NK-92 treated with Interleukin-12 subunit alpha and Interleukin-12 subunit beta, amount 100 ng/mL, for 24 hours (cell line): ENCODE measurements around the gene MRPL28.
A peak's percentile ranks its signal among the peaks of the same experiment; 100 is the strongest.
"Not testable (repeated sequence)": the region's sequence is repeated elsewhere in the genome, so short reads cannot be mapped to it uniquely, and the experiment has no call there.

ENCODE experiments used
- DNase-seq: peaks from one replicate; lab custom pipeline; 2025; lab: John Stamatoyannopoulos, UW

The MRPL28 gene

DNA sequence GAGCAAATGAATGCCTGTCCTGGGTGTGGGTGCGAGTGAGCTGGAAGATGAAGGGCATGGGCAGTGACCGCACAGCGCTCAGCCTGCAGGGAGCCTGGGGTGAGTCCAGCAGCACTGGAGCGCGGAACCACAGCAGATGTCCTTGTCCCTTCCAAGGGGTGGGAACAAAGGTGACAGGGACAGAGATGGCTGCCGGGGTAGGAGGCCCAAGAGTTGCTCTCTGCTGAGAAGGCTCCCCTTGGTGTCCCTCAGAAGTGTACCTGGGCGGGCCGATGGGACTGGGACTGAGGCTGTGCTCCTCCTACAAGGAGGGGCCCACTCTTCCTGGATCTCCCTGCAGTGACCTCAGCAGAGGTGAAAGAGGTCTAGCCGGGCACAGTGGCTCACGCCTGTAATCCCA is 19.0 kb upstream of the MRPL28 start:
- no peak for DNase-seq

DNA sequence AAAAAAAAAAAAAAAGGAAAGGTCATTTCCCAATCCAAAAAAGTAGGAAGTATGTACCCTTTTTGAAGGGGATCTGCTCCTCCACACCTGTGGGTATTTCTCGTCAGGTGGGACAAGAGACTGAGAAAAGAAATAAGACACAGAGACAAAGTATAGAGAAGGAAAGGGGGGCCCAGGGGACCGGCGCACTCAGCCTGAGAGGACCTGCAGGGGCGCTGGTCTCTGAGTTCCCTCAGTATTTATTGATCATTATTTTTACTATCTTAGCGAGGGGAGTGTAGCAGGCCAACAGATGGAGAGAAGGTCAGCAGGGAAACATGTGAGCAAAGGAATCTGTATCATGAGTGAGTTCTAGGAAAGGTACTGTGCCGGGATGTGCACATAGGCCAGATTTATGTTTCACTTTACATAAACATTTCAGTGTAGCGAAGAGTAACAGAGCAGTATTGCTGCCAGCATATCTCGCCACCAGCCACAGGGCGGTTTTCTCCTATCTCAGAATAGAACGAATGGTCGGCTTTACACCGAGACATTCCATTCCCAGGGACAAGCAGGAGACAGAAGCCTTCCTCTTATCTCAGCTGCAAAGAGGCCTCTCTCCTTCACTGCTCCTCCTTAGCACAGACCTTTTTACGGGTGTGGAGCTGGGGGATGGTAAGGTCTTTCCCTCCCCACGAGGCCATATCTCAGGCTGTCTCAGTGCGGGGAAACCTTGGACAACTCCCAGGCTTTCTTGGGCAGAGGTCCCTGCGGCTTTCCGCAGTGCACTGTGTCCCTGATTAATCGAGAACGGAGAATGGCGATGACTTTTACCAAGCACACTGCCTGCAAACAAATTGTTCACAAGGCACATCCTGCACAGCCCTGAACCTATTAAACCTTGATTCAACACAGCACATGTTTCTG is 17.7 kb upstream of the MRPL28 start:
- not testable (repeated sequence) for DNase-seq

DNA sequence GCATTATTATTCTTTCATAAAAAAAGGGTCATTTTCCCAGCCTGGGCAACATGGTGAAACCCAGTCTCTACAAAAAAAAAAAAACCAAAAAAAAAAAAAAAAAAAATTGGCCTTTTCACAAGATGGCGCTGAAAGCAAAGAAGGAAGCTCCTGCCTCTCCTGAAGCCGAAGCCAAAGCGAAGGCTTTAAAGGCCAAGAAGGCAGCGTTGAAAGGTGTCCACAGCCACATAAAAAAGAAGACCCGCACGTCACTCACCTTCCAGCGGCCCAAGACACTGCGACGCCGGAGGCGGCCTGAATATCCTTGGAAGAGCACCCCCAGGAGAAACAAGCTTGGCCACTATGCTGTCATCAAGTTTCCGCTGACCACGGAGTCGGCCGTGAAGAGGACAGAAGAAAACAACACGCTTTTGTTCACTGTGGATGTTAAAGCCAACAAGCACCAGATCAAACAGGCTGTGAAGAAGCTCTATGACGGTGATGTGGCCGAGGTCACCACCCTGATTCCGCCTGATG is 16.4 kb upstream of the MRPL28 start:
- no peak for DNase-seq

DNA sequence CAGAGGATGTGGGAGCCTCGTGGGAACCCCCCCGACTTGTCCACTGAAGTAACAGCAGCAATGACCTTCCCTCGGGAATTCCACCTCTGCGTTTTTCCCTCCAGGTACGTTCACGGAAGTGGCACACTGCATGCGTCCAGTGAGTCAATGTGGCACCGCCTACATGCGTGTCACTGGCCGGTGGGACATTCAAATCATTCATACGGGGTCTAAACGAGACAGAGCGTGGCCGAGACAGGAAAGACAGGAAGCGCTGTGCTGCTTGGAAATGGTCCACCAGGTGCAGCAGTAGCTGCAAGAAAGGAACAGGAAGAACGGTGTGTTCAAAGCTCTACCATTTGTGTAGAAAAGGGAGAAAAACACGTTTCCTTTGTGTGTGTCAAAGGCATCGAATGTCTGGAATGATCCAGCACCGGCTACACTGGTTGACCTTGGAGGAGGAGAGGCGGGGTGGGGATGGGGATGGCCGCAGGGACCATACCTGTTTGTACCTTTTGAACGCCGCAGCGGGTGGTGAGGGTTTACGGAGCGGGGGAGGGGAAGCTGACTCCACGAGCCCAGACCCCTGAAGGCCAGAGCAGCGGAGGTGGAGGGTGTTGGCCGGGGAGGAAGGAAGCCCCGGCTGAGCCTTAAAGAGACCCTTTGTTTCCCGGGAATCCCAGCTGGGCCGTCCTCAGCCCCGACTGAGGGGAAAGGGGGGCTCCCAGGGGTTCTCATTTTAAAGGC is 13.2 kb upstream of the MRPL28 start:
- no peak for DNase-seq

DNA sequence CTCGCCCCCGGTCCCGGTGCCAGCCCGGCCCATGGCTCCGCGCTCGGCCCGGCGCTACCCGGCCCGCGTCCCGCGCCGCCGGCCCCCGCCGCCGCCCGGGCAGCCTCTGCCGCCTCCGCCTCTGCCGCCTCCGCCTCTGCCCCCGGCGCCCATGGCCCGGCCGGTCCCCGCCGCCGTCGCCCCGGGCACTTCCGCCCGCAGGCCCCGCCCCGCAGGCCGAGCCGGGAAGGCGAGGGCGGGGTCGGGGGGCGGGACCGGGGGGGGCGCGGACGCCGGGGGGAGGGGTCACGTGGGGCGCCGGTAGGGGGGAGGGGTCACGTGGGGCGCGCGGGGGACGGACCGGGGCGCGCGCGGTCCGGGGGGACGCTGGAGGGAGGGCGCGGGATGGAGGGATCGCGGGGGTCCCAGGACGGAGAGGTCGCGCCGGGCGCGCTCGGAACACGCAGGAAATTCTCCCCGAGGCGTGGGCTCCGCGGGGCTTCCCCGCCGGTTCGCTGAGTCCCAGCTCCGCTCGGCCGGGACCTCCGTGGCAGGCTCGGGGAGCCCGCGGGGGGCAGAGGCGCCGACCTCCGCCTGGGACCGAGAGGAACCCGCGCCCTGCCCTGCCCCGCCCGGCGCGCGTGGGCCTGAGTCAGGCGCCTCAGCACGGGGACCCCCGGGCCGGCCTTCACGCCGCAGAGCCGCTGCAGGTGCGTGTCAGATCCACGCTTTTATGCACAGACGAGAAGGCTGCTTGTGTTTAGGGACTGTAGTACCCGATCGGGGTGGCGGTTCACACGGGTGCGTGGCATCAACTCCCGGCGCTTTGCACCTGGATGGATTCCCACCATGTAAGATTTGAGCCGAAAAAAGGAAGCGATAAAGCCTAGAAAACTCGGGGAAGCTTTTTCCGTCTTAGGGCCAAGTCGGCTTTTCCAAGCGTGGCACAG is 11.7 kb upstream of the MRPL28 start, which contains the start of gene PGAP6:
Gene PGAP6 (minus strand): TSS at position 190 of the 929 bp plus-strand sequence. CDS start 157 bp downstream, at position 33.
- peak; percentile 53 for DNase-seq

DNA sequence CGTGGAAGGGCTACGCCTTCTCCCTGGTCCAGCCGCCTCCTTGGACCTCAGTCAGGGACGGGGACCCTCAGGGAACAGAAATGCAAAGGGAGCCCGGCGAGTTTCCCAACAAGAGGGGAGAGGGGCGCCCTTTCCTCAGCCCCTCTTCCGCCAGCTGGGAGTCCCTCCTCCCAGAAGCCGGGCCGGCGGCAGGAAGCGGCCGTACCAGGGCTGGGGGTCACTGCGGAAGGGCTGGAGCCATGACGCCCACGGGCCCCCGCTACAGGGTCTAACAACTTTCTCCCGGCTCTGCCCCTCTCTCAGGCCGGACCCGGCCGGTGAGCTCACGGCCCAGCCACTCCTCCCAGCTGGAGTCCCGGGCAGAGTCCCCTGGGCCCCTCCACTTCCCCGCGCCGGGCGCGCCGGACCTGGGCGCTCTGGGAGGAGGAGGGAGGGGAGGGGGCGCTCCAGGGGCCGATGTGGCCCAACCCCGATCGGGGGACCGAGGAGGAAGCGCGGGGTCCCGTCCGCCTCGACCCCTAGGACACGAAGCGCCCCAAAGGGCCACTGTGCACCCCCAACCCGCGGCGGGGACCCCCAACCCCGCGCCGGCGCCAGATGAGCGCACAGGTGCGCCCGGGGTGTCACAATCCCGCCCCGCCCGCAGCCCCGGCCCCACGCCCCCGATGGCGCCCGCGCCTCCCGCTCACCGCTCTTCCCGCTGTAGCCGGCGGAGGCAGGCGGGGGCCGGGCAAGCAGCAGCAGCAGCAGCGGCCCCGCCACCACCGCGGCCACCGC is 10.9 kb upstream of the MRPL28 start:
- no peak for DNase-seq

DNA sequence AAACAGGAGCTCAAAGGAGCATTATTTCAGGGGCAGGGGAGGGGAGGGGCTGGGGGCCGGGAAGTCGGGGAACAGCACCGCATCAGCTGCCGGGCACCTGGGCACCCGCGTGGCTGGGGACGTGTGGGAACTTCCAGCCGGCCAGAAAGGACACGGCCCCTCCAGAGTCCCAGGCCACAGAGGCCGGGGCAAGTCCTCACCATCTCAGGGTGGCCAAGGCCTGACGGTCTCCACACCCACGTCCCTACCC is 10.3 kb upstream of the MRPL28 start:
- no peak for DNase-seq

DNA sequence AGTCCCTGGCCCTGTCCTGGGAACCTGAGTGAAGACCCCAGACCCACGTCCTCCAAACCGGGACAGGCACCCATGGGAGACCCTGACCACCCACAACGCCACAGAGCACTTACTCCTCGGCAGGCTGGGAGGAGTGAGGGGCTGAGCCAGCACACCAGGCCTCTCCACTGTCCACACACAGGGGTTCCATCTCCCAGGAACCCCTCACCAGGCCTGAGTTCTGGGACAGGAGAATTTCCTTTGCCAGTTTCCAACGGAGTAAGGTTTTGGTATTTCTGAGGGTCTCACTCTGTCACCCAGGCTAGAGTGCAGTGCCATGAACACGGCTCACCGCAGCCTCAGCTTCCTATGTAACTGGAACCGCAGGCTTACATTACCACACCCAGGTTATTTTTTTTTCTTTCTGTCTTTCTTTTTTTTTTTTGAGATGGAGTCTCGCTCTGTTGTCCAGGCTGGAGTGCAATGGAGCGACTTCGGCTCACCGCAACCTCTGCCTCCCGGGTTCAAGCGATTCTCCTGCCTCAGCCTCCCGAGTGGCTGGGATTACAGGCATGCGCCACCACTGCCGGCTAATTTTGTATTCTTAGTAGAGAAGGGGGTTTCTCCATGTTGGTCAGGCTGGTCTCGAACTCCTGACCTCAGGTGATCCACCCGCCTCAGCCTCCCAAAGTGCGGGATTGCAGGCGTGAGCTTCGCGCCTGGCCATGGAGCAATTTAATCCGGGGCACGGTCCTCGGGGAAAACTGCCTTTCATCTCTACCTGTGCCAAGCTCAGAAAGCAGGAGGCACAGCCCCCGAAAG is 9.8 kb upstream of the MRPL28 start:
- DNase-seq, result no peak

DNA sequence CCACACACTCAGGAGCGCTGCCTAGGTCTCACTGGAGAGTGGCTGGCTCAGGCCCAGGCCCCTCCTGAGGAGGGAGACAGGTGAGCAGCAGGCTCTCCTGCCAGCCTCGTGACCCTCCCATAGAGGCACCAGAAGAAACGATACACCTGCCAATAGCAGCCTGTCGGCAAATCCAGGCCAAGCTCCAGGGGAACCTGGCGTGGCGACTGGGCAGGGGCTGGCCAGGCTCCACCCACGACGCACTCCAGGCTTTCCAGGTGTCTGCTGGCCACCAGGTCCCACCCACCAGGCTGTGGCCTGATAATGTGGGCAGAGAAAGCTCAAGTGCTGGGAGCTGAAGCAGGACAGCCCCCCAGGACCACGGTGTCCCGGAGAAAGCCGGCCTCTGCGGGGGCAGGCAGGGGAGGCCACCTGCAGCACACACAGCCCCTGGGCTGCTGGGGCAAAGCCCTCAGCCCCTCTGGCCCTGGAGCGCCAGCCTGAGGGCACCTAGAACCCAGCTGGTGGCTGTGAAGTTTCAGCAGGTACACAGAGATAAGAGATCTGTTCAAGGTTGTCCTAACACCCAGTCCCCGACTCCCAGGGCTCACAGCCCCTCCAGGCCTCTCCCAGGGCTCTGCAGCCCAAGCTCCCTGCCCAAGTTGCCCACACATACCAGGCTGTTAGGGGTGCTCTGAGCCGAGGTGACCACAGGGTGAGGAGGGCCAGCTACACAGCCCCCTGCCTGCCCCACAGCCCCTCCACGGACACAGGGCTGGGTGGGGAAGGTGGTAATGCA is 9.0 kb upstream of the MRPL28 start:
- no peak for DNase-seq

DNA sequence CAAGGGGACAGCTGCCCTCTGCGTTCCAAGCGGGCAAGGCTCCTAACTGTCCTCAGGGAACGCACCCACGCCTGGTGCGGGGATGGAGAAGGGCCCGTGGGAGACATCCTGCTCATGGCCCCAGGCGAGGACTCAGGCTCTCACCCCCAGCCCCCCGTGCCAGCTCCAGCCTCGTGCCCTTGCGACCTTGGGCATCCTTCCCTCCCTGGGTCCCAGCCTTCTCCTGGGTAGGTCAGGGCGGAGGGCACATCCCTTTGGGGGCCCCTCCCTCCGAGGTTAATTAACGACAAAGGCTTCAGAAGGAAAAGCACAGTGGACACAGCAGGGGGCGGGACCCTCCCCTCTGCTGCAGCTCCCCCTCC is 8.5 kb upstream of the MRPL28 start:
- no peak for DNase-seq

DNA sequence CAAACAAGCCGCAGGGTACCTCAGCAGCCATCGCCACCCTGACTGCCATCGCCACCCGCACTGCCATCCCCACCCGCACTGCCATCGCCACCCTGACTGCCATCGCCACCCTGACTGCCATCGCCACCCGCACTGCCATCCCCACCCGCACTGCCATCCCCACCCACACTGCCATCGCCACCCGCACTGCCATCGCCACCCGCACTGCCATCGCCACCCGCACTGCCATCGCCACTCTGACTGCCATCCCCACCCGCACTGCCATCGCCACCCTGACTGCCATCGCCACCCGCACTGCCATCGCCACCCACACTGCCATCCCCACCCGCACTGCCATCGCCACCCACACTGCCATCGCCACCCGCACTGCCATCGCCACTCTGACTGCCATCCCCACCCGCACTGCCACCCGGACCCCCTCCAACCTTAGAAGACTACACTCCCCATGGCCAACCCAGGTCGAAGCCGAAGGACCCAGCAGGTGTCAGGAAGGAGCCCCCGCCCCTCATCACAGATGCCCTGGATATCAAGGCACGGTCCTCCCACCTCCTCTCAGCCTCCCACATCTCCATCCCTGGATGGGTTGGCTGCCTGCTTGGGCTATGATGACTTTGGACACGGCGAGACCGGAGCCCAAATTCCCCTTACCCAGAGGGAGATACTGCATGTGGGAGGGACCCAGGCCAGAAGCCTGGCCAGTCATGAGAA is 7.9 kb upstream of the MRPL28 start:
- not testable (repeated sequence) for DNase-seq

DNA sequence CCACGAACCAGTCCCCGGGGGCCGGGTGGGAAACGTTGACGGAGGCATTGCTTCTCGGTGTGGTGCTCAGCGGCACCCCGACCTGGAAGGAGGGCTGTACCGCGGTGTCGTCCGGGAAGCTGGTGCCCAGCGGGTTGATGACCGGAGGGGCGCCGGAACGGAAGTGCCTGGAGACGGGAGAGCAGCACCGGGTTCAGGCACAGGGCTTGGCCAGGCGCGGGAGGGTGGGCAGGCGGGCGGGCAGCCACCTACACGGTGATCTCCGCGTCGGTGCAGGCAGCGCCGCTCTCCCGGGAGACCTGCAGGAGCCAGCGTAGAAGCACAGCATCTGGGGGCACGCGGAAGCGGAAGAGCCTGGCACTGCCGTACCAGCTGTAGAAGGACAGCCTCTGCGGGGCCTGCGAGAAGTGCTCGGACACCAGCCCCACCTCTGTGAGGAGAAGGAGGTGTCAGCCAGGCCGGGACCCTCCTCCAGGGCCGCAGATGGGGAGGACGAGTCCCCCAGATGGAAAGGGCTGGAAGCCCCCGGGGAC is 7.1 kb upstream of the MRPL28 start:
- DNase-seq, result no peak

DNA sequence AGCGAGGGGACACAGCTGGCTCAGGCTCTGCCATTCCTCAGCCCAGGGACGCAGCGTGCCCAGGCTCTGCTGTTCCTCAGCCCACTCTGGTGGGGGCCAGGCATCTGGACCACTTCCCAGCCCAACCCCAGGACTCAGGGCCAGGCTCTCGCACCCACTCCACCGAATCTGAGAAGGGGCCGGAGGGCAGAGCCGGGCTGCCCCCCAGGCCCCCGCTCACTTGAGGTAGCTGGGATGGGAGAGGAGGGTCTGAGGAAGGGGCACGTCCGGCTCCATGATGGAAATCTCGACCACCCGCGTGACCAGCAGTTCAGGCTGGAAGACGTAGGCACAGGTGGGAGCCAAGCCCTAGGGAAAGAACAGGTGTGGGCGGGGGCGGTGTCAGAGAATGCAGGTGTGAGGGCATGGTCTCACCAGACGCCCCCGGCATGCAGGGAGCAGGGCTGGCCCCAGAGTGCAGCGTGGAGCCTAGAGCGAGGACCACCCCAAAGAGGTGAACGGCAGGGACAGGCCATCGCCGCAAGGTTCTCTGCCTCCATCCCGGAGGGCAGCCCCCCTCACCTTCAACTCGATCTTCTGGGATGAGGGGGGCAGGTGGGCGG is 6.6 kb upstream of the MRPL28 start:
- DNase-seq, result no peak

DNA sequence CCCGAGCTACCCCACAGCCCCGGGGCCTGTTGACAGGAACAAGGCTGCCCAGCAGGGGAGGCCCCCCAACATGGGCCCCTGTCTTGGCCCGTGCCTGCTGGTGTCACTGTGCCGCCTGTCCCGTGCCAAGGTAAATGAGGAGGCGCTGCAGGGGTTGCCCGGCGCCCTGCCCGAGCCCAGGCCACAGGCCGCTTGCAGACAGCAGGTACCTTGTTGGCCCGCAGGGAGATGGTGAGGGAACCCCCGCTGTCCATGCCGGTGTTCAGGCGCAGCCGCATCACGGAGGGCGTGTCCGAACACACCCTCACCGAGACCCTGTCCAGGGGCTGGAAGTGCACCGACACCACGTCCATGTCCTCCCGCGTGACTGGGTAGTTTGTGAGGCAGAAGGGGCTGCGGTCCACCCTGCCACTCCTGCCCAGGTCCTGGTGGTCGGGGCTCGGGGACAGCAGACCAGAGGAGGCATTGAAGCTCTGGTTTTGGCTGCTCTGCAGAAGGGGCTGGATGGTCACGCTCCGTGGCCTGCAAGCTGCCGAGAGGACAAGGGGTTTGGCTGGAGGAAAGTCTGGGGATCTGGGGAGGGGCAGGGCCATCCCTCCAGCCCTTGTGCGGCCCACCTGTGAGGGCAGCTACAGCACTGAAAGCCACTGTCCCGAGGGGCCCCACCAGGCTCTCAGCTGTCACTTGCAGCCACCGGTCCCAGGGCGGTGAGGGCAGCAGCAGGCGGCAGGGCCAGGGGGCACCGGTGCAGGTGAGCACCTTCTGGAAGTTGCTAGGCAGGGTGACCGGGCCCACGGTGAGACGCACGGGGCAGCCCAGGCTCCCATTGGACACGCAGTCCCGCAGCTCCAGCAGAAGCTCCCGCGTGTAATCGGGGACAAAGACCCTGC is 5.8 kb upstream of the MRPL28 start:
- DNase-seq, result no peak

DNA sequence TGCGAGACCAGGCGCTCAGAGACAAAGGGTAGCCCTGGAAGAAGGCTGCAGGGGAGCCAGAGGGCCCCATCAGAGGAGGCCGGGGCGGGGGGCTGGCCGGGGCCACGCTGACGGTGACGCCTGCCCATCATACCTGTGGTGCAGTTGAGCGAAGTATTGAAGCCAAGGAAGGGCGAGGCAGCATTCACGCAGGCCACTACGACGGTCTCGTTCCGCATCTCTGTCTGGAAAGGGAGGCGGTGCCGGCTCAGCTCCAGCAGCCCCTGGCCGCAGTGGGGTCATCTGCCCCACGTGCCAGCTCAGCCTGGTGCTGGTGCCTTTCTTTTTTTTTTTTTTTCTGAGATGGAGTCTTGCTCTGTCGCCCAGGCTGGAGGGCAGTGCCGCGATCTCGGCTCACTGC is 4.9 kb upstream of the MRPL28 start:
- no peak for DNase-seq

DNA sequence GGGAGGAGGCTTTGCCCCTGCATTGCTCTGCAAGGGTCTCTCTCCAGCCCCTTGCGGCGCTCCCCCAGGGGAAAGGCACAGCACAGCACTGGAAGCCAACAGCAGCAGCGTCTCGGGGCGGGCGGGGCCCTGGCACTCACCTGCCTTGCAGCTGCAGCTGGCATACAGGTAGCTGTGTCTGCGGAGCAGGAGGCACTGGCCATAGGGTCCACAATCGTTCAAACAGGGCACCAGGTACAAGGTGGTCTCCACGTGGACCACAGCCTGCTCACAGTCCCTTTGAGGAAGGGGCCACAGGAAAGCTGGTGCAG is 4.2 kb upstream of the MRPL28 start:
- no peak for DNase-seq

DNA sequence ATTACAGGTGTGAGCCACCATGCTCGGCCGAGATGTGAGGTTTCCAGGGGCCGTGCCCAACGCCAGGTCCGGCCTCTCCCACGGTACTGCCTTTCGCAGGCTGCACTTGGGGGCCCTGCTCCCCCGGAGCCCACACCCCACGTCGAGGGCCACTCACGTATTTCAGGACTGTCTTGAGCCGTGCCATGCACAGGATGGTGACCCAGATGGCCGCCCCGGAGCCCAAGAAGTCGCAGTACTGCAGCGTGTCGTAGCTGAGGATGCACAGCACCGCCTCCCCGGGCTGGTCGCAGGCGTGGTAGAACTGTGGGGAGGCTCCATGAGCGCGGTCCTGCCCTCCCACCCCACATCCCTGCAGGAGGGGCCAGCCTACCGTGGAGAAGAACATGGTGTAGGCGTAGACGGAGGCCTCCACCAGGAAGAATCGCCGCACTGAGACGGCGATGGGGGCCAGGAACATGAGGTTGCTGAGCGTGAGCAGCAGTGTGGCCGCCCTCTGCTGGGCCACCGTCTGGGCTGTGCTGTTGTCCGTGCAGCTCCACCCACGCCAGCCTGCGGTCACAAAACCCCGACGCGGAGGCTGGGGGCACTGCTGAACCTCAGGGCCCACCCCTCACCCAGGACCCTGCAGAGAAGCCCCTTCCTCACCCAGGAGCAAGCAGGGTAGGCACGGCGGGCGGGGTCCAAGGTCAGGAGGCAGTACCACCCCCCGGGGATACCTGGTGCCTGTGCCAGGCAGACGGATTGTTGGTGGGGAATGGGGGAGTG is 3.7 kb upstream of the MRPL28 start:
- DNase-seq, result no peak
